Uterus (tissue), 2 donors: Measurements from ENCODE around the gene OR2Y1.

Experiments used
- CTCF ChIP-seq, 4 experiments: fragments of 200-600 bp in 2 of 4; fragments of 450-650 bp in 2 of 4; sonication (generic) in 2 of 4; IDR thresholded peaks; one replicate each; pipeline ENCODE4 v1.5.1; 2016 to 2019; ENCODE audit warnings: antibody characterized with exemption in 4 of 4, mild to moderate bottlenecking in 2 of 4, moderate library complexity in 1 of 4
- POLR2A ChIP-seq, 2 donors: fragments of 450-650 bp; IDR thresholded peaks; one replicate each; pipeline ENCODE4 v1.6.1; 2016; ENCODE audit warnings: antibody characterized with exemption in 2 of 2, mild to moderate bottlenecking in 1 of 2, moderate library complexity in 1 of 2

DNA sequence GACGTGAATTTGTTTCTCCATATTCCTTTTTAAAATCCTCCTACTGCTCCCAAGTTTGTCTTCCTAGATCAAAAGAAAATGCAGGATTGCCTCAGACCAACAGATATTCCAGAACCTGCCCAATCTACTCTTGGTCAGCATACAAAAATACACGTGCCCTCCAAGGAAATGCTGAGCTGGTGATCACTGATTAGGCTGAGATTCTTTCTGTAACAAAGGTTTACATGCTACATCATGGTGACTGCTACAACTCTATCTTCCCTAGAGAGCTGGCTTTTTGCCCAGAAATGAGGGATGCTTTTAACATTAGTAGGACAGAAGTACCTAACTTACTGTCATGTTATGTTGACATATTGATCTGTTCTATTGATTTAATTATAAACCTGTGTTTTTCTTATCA, 35.5 kb downstream of the OR2Y1 start:
- TF ChIP-seq CTCF (IDR thresholded peaks at IDR 0.05), result no peak
- no peak for TF ChIP-seq POLR2A (IDR thresholded peaks at IDR 0.05)
